Measurements from ENCODE around the gene PTPRT. TPM values are rescaled to one million over a fixed set of nuclear protein-coding genes. Genes with fewer than 3 reads are reported as not detected.

PTPRT gene
- total RNA-seq, 1 experiment from 2014 or later, result not detected

DNA sequence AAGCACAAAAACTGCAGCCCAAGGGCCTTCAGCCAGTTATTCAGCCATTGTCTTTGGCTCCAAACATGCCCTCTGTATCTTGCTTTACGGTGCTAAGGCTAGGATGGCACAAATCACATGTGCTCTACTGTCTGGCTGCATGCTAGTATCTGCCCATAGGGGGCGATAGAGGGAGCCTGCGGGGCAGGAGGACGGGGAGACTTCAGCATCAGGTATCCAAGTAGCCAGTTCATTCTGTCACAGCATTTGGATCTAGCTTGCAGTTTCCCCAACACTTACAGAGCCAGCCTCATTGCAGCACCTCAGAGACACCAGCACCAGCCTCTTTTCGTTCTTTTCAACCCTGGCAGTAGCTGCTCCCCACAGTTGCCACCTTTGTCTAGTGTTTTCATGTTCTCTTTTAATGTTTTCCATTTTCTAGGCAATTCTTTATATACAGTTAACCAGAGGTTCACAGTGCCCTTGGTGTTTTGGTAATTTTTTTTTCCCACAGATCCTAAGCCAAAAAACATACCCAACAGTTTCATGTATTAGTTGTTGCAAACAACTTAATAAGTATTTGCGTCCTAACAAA lies 705.9 kb downstream of the PTPRT start:
- ATAC-seq, result no peak
- in situ Hi-C loops (cut with HindIII; ENCODE audit: low pct_unique_long_range_greater_than_20kb, low sequenced_read_pairs), result no loop called here
- CTCF ChIA-PET, result no interaction called here

GRCh38 chr20:42482808-42483207 lies 706.9 kb downstream of the PTPRT start:
- Histone ChIP-seq H3K36me3 (ENCODE audit: control insufficient read depth, insufficient read depth, low read length) (no peaks in the 10 kb centered on the region), H3K4me3 (ENCODE audit: low read depth in 2 of 2, low read length in 2 of 2) (no peak overlapping the region), H3K27ac (ENCODE audit: low read length) (no peak overlapping the region), H3K27me3 (ENCODE audit: control insufficient read depth, insufficient read depth, low read length) (no peaks in the 10 kb centered on the region; the same call in 1 of the 2 replicates), H3K4me1 (ENCODE audit: control insufficient read depth, insufficient read depth, low read length) (no peaks in the 10 kb centered on the region), H3K9me3 (ENCODE audit: control insufficient read depth, insufficient read depth, low read depth, low read length) (no peaks in the 10 kb centered on the region)
- in situ Hi-C loops (cut with HindIII; ENCODE audit: low pct_unique_long_range_greater_than_20kb, low sequenced_read_pairs), result no loop called here
- DNase-seq (ENCODE audit: low read depth, low spot score) (no peak), ATAC-seq (no peak)
- POLR2A ChIA-PET, result no interaction called here
- intact Hi-C loops (cut with micrococcal nuclease; ENCODE audit: unreplicated experiment), result no loop called here
- CTCF ChIA-PET, result no interaction called here
- BruUV-seq (replicated peaks), result no TSS peak
- no peak for TF ChIP-seq REST (IDR thresholded peaks at IDR 0.05; ENCODE audit: insufficient read depth in 1 of 2, low read depth in 2 of 2, low read length in 1 of 2)
- no peak for TF ChIP-seq TCF7L2 (IDR thresholded peaks at IDR 0.05; ENCODE audit: low read depth, low read length)
- TF ChIP-seq CTCF (IDR thresholded peaks at IDR 0.05), result no peak
- TF ChIP-seq POLR2AphosphoS5 (IDR thresholded peaks at IDR 0.05; ENCODE audit: low read depth, low read length), result no peak

More for the DNA sequence above, 705.9 kb downstream of the PTPRT start:
- H3K27ac ChIP-seq (ENCODE audit: low read length), result no peak overlapping the region
- no peaks in the 10 kb centered on the region for H3K36me3 ChIP-seq (ENCODE audit: control insufficient read depth, insufficient read depth, low read length)
- no peak overlapping the region for H3K4me3 ChIP-seq (ENCODE audit: low read depth in 2 of 2, low read length in 2 of 2)
- no TSS peak for BruUV-seq (replicated peaks)
- POLR2A ChIA-PET, result no interaction called here
- H3K9me3 ChIP-seq (ENCODE audit: control insufficient read depth, insufficient read depth, low read depth, low read length), result no peaks in the 10 kb centered on the region
- no peaks in the 10 kb centered on the region; the same call in 1 of the 2 replicates for H3K27me3 ChIP-seq (ENCODE audit: control insufficient read depth, insufficient read depth, low read length)
- TF ChIP-seq CTCF (IDR thresholded peaks at IDR 0.05) (peak; percentile 57), POLR2AphosphoS5 (IDR thresholded peaks at IDR 0.05; ENCODE audit: low read depth, low read length) (no peak)
- no peak for DNase-seq (ENCODE audit: low read depth, low spot score)
- H3K4me1 ChIP-seq (ENCODE audit: control insufficient read depth, insufficient read depth, low read length), result no peaks in the 10 kb centered on the region
- intact Hi-C loops (cut with micrococcal nuclease; ENCODE audit: unreplicated experiment), result no loop called here

- Histone ChIP-seq H3K9me3 (ENCODE audit: control insufficient read depth, insufficient read depth, low read depth, low read length) (no peaks in the 10 kb centered on the region), H3K4me3 (ENCODE audit: low read depth in 2 of 2, low read length in 2 of 2) (no peak overlapping the region), H3K27ac (ENCODE audit: low read length) (no peak overlapping the region), H3K27me3 (ENCODE audit: control insufficient read depth, insufficient read depth, low read length) (no peaks in the 10 kb centered on the region; the same call in 1 of the 2 replicates), H3K4me1 (ENCODE audit: control insufficient read depth, insufficient read depth, low read length) (no peaks in the 10 kb centered on the region), H3K36me3 (ENCODE audit: control insufficient read depth, insufficient read depth, low read length) (no peaks in the 10 kb centered on the region; the same call in 1 of the 2 replicates)
- POLR2A ChIA-PET, result no interaction called here
- in situ Hi-C loops (cut with HindIII; ENCODE audit: low pct_unique_long_range_greater_than_20kb, low sequenced_read_pairs) (no loop called here), intact Hi-C loops (cut with micrococcal nuclease; ENCODE audit: unreplicated experiment) (no loop called here)
- ATAC-seq, result no peak
- DNase-seq (ENCODE audit: low read depth, low spot score), result no peak
- TF ChIP-seq POLR2AphosphoS5 (IDR thresholded peaks at IDR 0.05; ENCODE audit: low read depth, low read length), result no peak
- TF ChIP-seq CTCF (IDR thresholded peaks at IDR 0.05), result no peak
- no peak for TF ChIP-seq TCF7L2 (IDR thresholded peaks at IDR 0.05; ENCODE audit: low read depth, low read length)
- TF ChIP-seq SIN3A (IDR thresholded peaks at IDR 0.05; ENCODE audit: borderline replicate concordance, insufficient read depth, low read depth, low read length), result no peak
- no peak for TF ChIP-seq REST (IDR thresholded peaks at IDR 0.05; ENCODE audit: insufficient read depth in 1 of 2, low read depth in 2 of 2, low read length in 1 of 2)
- CTCF ChIA-PET, result no interaction called here
- no TSS peak for BruUV-seq (replicated peaks)
Observed at GRCh38 chr20:42475773-42476172, 713.9 kb downstream of the PTPRT start.

Measured in Panc1 (cell line).